Neural cell (in vitro differentiated cells): ENCODE measurements around the gene EIF3I. TPM values are rescaled to one million over a fixed set of nuclear protein-coding genes. Genes with fewer than 3 reads are reported as not detected.
A peak's percentile ranks its signal among the peaks of the same experiment; 100 is the strongest.

Experiments used
- H2AFZ ChIP-seq: fragments of 200-600, 300-800 bp; sonication (generic), shearing (Covaris generic); 2 replicates; pipeline ENCODE4 v1.6.0; 2014; ENCODE audit warnings: low read depth, mild to moderate bottlenecking, antibody characterized with exemption, low read length, moderate library complexity
- H3F3A ChIP-seq: fragments of 200-600 bp; shearing (Covaris generic); 2 replicates; pipeline ENCODE4 v1.6.1; 2016; ENCODE audit warnings: mild to moderate bottlenecking, moderate library complexity, mixed read lengths, antibody characterized with exemption, low read length; ENCODE audit not compliant: insufficient read depth, poor library complexity, severe bottlenecking
- H3K27ac ChIP-seq: fragments of 200-600, 300-800 bp; sonication (generic), shearing (Covaris generic); 2 replicates; pipeline ENCODE4 v1.5.1; 2014; ENCODE audit warnings: mild to moderate bottlenecking, low read length, moderate library complexity
- H3K27me3 ChIP-seq: fragments of 300-800, 200-600 bp; sonication (generic), shearing (Covaris generic); 2 replicates; pipeline ENCODE4 v1.6.0; 2014; ENCODE audit warnings: mild to moderate bottlenecking, low read depth, low read length, moderate library complexity; ENCODE audit not compliant: insufficient read depth
- H3K36me3 ChIP-seq: fragments of 300-800, 200-600 bp; sonication (generic), shearing (Covaris generic); 2 replicates; pipeline ENCODE4 v1.5.1; 2014; ENCODE audit warnings: mild to moderate bottlenecking, antibody characterized with exemption, low read length, moderate library complexity; ENCODE audit not compliant: insufficient read depth
- H3K4me2 ChIP-seq: fragments of 300-800, 200-600 bp; sonication (generic), shearing (Covaris generic); 2 replicates; pipeline ENCODE4 v1.6.0; 2014; ENCODE audit warnings: mild to moderate bottlenecking, low read length
- H3K4me3 ChIP-seq: fragments of 300-800, 200-600 bp; sonication (generic), shearing (Covaris generic); 2 replicates; pipeline ENCODE4 v1.5.1; 2014; ENCODE audit warnings: mild to moderate bottlenecking, low read length, moderate library complexity
- H3K79me2 ChIP-seq: fragments of 200-600 bp; shearing (Covaris generic); replicated peaks from 2 replicates; pipeline ENCODE4 v1.6.0; 2014; ENCODE audit warnings: mild to moderate bottlenecking, low read length, moderate library complexity; ENCODE audit not compliant: insufficient read depth
- H3K9ac ChIP-seq: fragments of 300-800, 200-600 bp; sonication (generic), shearing (Covaris generic); 2 replicates; pipeline ENCODE4 v1.6.1; 2016; ENCODE audit warnings: mild to moderate bottlenecking, low read length, mixed read lengths
- H3K9me2 ChIP-seq: fragments of 200-600 bp; shearing (Covaris generic); 2 replicates; pipeline ENCODE4 v1.6.1; 2016; ENCODE audit warnings: mild to moderate bottlenecking, low read length, mixed read lengths; ENCODE audit not compliant: insufficient read depth
- H3K9me3 ChIP-seq: fragments of 200-600, 300-800 bp; sonication (generic), shearing (Covaris generic); 2 replicates; pipeline ENCODE4 v1.6.1; 2016; ENCODE audit warnings: mild to moderate bottlenecking, mixed run types, low read length, moderate library complexity, mixed read lengths
- H4K20me1 ChIP-seq: fragments of 200-600 bp; shearing (Covaris generic); 2 replicates; pipeline ENCODE4 v1.6.1; 2016; ENCODE audit warnings: mild to moderate bottlenecking, mixed run types; ENCODE audit not compliant: insufficient read depth
- CTCF ChIP-seq: fragments of 450-650 bp; IDR thresholded peaks from 2 replicates; pipeline ENCODE4 v1.5.1; 2014; ENCODE audit warnings: antibody characterized with exemption, mild to moderate bottlenecking, moderate library complexity; ENCODE audit not compliant: poor library complexity, severe bottlenecking
- EP300 ChIP-seq: fragments of 450-650 bp; conservative IDR thresholded peaks from 2 replicates; pipeline ENCODE4 v1.6.1; 2014; ENCODE audit warnings: antibody characterized with exemption, mild to moderate bottlenecking, moderate library complexity; ENCODE audit not compliant: poor library complexity, severe bottlenecking
- EZH2 ChIP-seq: fragments of 200-600, 300-800 bp; shearing (Covaris generic), sonication (generic); IDR thresholded peaks from 2 replicates; pipeline ENCODE4 v1.6.1; 2014; ENCODE audit warnings: antibody characterized with exemption, low read length, borderline replicate concordance, mild to moderate bottlenecking; ENCODE audit not compliant: insufficient read depth, poor library complexity, severe bottlenecking
- MXI1 ChIP-seq: fragments of 450-650 bp; conservative IDR thresholded peaks from 2 replicates; pipeline ENCODE4 v1.6.1; 2014; ENCODE audit warnings: antibody characterized with exemption, mild to moderate bottlenecking; ENCODE audit not compliant: poor library complexity, severe bottlenecking
- POLR2AphosphoS5 ChIP-seq: IDR thresholded peaks from 2 replicates; pipeline ENCODE4 v1.6.1; 2012
- RAD21 ChIP-seq: fragments of 450-650 bp; conservative IDR thresholded peaks from 2 replicates; pipeline ENCODE4 v1.6.1; 2014; ENCODE audit warnings: antibody characterized with exemption, mild to moderate bottlenecking, moderate library complexity
- REST ChIP-seq: IDR thresholded peaks from 2 replicates; pipeline ENCODE4 v1.6.1; 2012; ENCODE audit warnings: borderline replicate concordance
- SMC3 ChIP-seq: fragments of 450-650 bp; conservative IDR thresholded peaks from 2 replicates; pipeline ENCODE4 v1.6.1; 2014; ENCODE audit warnings: antibody characterized with exemption, mild to moderate bottlenecking, moderate library complexity; ENCODE audit not compliant: poor library complexity
- TAF1 ChIP-seq: IDR thresholded peaks from 2 replicates; pipeline ENCODE4 v1.6.1; 2012; ENCODE audit warnings: low read depth
- polyA plus RNA-seq: library from polyadenylated mRNA; depleted of rRNA; stranded (reverse); fragments of >200 nt; gene quantifications from 2 replicates; pipeline ENCODE4 v1.2.3, GENCODE V29; 2014

EIF3I gene
- polyA plus RNA-seq, 1 donor from 2014 or later = 158 TPM

- H3K27me3 ChIP-seq = no peaks in the 10 kb centered on the region
- H3K9ac ChIP-seq = no peak overlapping the region
- no peak overlapping the region for H3K4me2 ChIP-seq
- H3K9me2 ChIP-seq = no peaks in the 10 kb centered on the region
- no peak overlapping the region for H2AFZ ChIP-seq
- TF ChIP-seq RAD21 = no peak
- no peak for TF ChIP-seq EP300
- no peak for TF ChIP-seq MXI1
- TF ChIP-seq TAF1 = no peak
- TF ChIP-seq REST = no peak
- TF ChIP-seq SMC3 = no peak
- TF ChIP-seq CTCF = no peak
- TF ChIP-seq EZH2 = no peak
- no peak for TF ChIP-seq POLR2AphosphoS5
- H3K79me2 ChIP-seq = no peaks in the 10 kb centered on the region
- no peak overlapping the region for H3K27ac ChIP-seq
- H4K20me1 ChIP-seq = no peaks in the 10 kb centered on the region
- peaks cover 5% of the 10 kb centered on the region for H3K36me3 ChIP-seq
- no peaks in the 10 kb centered on the region for H3K9me3 ChIP-seq
- H3F3A ChIP-seq = no peaks in the 10 kb centered on the region
- no peak overlapping the region for H3K4me3 ChIP-seq
These were observed 24.4 kb upstream of the EIF3I start for GRCh38 chr1:32197837-32198236.

GRCh38 chr1:32198237-32199042 is 23.8 kb upstream of the EIF3I start:
- H3K9me2 ChIP-seq = no peaks in the 10 kb centered on the region
- no peaks in the 10 kb centered on the region for H3F3A ChIP-seq
- H2AFZ ChIP-seq = no peak overlapping the region
- H3K27ac ChIP-seq = peak overlapping the region; percentile 98
- H3K9ac ChIP-seq = peak overlapping the region; percentile 94
- no peaks in the 10 kb centered on the region for H4K20me1 ChIP-seq
- peak overlapping the region; percentile 93 for H3K4me2 ChIP-seq
- TF ChIP-seq SMC3 (no peak), RAD21 (no peak), POLR2AphosphoS5 (no peak), REST (no peak), CTCF (no peak), TAF1 (no peak), MXI1 (no peak), EZH2 (no peak), EP300 (no peak)
- H3K9me3 ChIP-seq = no peaks in the 10 kb centered on the region
- no peaks in the 10 kb centered on the region for H3K79me2 ChIP-seq
- peak overlapping the region; percentile 86 for H3K4me3 ChIP-seq
- no peaks in the 10 kb centered on the region for H3K27me3 ChIP-seq
- H3K36me3 ChIP-seq = no peaks in the 10 kb centered on the region
